GM12878 (cell line): ENCODE data around the gene FAM163B. TPM values are rescaled to one million over a fixed set of nuclear protein-coding genes. Genes with fewer than 3 reads are reported as not detected.
A peak's percentile ranks its signal among the peaks of the same experiment; 100 is the strongest.

Experiments used
- ATAC-seq: fragments of 200-7000 bp; cut with Tn5 transposase; 3 replicates; pipeline ENCODE4 v1.9.1; 2020; ENCODE audit warnings: mild to moderate bottlenecking, moderate library complexity
- BruUV-seq: library from RNA; stranded (reverse); fragments of 400-500 nt; replicated peaks from 2 replicates; lab custom pipeline; 2021; lab: Mats Ljungman, UMichigan
- CTCF ChIA-PET: fragments of 300-600 bp; sonication (Branson Sonifier 250); formaldehyde crosslinking; extraction: SDS; loops from one replicate; lab custom pipeline; 2021; ENCODE audit warnings: inconsistent platforms; lab: Yijun Ruan, JAX
- POLR2A ChIA-PET: fragments of 350-600 bp; formaldehyde crosslinking; extraction: SDS; loops from one replicate; lab custom pipeline; 2021; ENCODE audit warnings: inconsistent platforms; lab: Charles Lee
- RAD21 ChIA-PET: fragments of 300-600 bp; sonication (Branson Sonifier 250); formaldehyde crosslinking; loops from one replicate; lab custom pipeline; 2023; ENCODE audit warnings: antibody characterized with exemption; ENCODE audit not compliant: unreplicated experiment; lab: Charles Lee
- SMC1A ChIA-PET: fragments of 300-600 bp; sonication (Branson Sonifier 250); formaldehyde crosslinking; loops from one replicate; lab custom pipeline; 2023; ENCODE audit not compliant: unreplicated experiment, uncharacterized antibody; lab: Charles Lee
- DNase-seq: peaks from one replicate; pipeline ENCODE4 v3.0.0-alpha.2; 2011; ENCODE audit warnings: low read depth, low spot score
- FAIRE-seq: peaks from 3 replicates; lab custom pipeline; 2011; peaks lifted over from hg19 to GRCh38; lab: Jason Lieb, UNC
- H2AFZ ChIP-seq: 2 replicates; pipeline ENCODE4 v1.6.0; 2011; ENCODE audit warnings: low read depth, low read length, control low read depth; ENCODE audit not compliant: control insufficient read depth
- H3K27ac ChIP-seq: 2 replicates; pipeline ENCODE4 v1.5.1; 2011; ENCODE audit warnings: control low read depth; ENCODE audit not compliant: control insufficient read depth, insufficient read depth
- H3K27me3 ChIP-seq, 2 experiments: replicated peaks in 1 of 2; 2 replicates each; pipeline versions ENCODE4 v1.6.0 to v1.6.1; 2011; ENCODE audit warnings: low read length in 1 of 2; ENCODE audit not compliant: control insufficient read depth in 2 of 2, insufficient read depth in 2 of 2
- H3K36me3 ChIP-seq, 2 experiments: 2 replicates each; pipeline ENCODE4 v1.5.1; 2011; ENCODE audit warnings: low read length in 1 of 2; ENCODE audit not compliant: control insufficient read depth in 2 of 2, insufficient read depth in 2 of 2
- H3K4me1 ChIP-seq: 2 replicates; pipeline ENCODE4 v1.6.1; 2011; ENCODE audit warnings: mild to moderate bottlenecking, low read length, moderate library complexity, mixed read lengths; ENCODE audit not compliant: control insufficient read depth, insufficient read depth
- H3K4me2 ChIP-seq: 2 replicates; pipeline ENCODE4 v1.6.0; 2011; ENCODE audit warnings: control low read depth; ENCODE audit not compliant: control insufficient read depth, insufficient read depth
- H3K4me3 ChIP-seq: fragments of 200-600 bp; sonication (generic); 2 replicates; pipeline ENCODE4 v1.5.1; 2016
- H3K79me2 ChIP-seq: 2 replicates; pipeline ENCODE4 v1.6.0; 2011; ENCODE audit warnings: low read length; ENCODE audit not compliant: control insufficient read depth, insufficient read depth
- H3K9ac ChIP-seq: 2 replicates; pipeline ENCODE4 v1.8.0; 2011; ENCODE audit warnings: low read length, control low read depth, mixed read lengths; ENCODE audit not compliant: control insufficient read depth, insufficient read depth
- H3K9me3 ChIP-seq: replicated peaks from 3 replicates; pipeline ENCODE4 v1.5.1; 2011; ENCODE audit warnings: mild to moderate bottlenecking, low read length; ENCODE audit not compliant: control insufficient read depth, insufficient read depth
- H4K20me1 ChIP-seq: 2 replicates; pipeline ENCODE4 v1.6.0; 2011; ENCODE audit not compliant: control insufficient read depth, insufficient read depth
- BMI1 ChIP-seq: fragments of 450-650 bp; IDR thresholded peaks from 2 replicates; pipeline ENCODE4 v1.6.1; 2016; ENCODE audit warnings: mild to moderate bottlenecking, moderate library complexity, borderline replicate concordance
- TCF3 ChIP-seq: IDR thresholded peaks from 2 replicates; pipeline ENCODE4 v1.6.1; 2012; ENCODE audit warnings: low read depth, mild to moderate bottlenecking, low read length, borderline replicate concordance; ENCODE audit not compliant: insufficient read depth
- WGBS: methylation state at CpG from one replicate; pipeline ENCODE4 v1.1.6; 2016; ENCODE audit warnings: low lambda C conversion rate; ENCODE audit not compliant: insufficient replicate concordance, insufficient coverage; ENCODE audit errors: missing lambda C conversion rate; 5-methylcytosine and 5-hydroxymethylcytosine counted together
- in situ Hi-C: fragments of 300-500 bp; cut with MboI; formaldehyde crosslinking; loops from 9 replicates; pipeline ENCODE4 v1.14.3; 2018; ENCODE audit warnings: mixed read lengths
- intact Hi-C: fragments of 100-400 bp; cut with micrococcal nuclease; formaldehyde crosslinking; loops from one replicate; pipeline ENCODE4 v1.14.2; 2022; ENCODE audit not compliant: unreplicated experiment
- polyA plus RNA-seq, 11 experiments: library from polyadenylated mRNA; depleted of rRNA in 4 of 11; unstranded in 6 of 11; stranded (reverse) in 5 of 11; fragments of >200 nt; fragmentation: Nextera tagmentation in 4 of 11; fragmentation: Illumina TruSeq in 1 of 11; extraction: Ambion mirVana in 4 of 11; extraction: Trizol in 1 of 11; gene quantifications; 1 replicate in 1 of 11; 2 replicates in 10 of 11; pipeline versions ENCODE4 v1.2.1 to v1.2.3, GENCODE V29; 2011 to 2016; ENCODE audit warnings: inconsistent platforms in 2 of 11, missing spikeins in 2 of 11, low read depth in 1 of 11
- total RNA-seq, 4 experiments: library from RNA; depleted of rRNA in 3 of 4; stranded (reverse); fragments of >200 nt in 3 of 4; fragmentation: Illumina TruSeq in 1 of 4; extraction: Trizol in 1 of 4; gene quantifications; 2 replicates each; pipeline versions ENCODE4 v1.2.1 to v1.2.3, GENCODE V29; 2013 to 2021
- TF ChIP-seq, protein P1 (sequence below): fragments of 450-650 bp; IDR thresholded peaks from 2 replicates; pipeline ENCODE4 v1.6.1; 2017; ENCODE audit warnings: mild to moderate bottlenecking

Gene FAM163B
- total and polyA plus RNA-seq, 10 of the 15 experiments (the other 5 are each of a cell fraction or from before 2014, with no cell fraction given): not detected

- WGBS: 51% methylated on average over 36 of the region's 36 CpGs
- DNase-seq (no peak), ATAC-seq (no peak), FAIRE-seq (no peak)
- H4K20me1 ChIP-seq: no peaks in the 10 kb centered on the region
- no peak overlapping the region for H3K4me2 ChIP-seq
- no peak overlapping the region for H2AFZ ChIP-seq
- ChIA-PET SMC1A (no interaction called here), POLR2A (no interaction called here), CTCF (no interaction called here), RAD21 (no interaction called here)
- H3K9me3 ChIP-seq: no peaks in the 10 kb centered on the region
- H3K79me2 ChIP-seq: no peaks in the 10 kb centered on the region
- TF ChIP-seq, protein P1, sequence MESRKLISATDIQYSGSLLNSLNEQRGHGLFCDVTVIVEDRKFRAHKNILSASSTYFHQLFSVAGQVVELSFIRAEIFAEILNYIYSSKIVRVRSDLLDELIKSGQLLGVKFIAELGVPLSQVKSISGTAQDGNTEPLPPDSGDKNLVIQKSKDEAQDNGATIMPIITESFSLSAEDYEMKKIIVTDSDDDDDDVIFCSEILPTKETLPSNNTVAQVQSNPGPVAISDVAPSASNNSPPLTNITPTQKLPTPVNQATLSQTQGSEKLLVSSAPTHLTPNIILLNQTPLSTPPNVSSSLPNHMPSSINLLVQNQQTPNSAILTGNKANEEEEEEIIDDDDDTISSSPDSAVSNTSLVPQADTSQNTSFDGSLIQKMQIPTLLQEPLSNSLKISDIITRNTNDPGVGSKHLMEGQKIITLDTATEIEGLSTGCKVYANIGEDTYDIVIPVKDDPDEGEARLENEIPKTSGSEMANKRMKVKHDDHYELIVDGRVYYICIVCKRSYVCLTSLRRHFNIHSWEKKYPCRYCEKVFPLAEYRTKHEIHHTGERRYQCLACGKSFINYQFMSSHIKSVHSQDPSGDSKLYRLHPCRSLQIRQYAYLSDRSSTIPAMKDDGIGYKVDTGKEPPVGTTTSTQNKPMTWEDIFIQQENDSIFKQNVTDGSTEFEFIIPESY: no peak
- H3K9ac ChIP-seq: no peak overlapping the region
- no peak overlapping the region for H3K27ac ChIP-seq
- H3K4me1 ChIP-seq: no peaks in the 10 kb centered on the region
- H3K27me3 ChIP-seq: no peaks in the 10 kb centered on the region; a peak in 1 of 4 replicates
- H3K4me3 ChIP-seq: no peak overlapping the region
- intact Hi-C loops (no loop called here), in situ Hi-C loops (no loop called here)
- H3K36me3 ChIP-seq: no peaks in the 10 kb centered on the region
- no TSS peak for BruUV-seq
Measured at GRCh38 chr9:133569891-133570690, 39.1 kb downstream of the FAM163B start.

GRCh38 chr9:133569121-133569785, 39.9 kb downstream of the FAM163B start:
- TF ChIP-seq TCF3 (no peak), BMI1 (peak; percentile 69; the same call in 1 of the 2 replicates)
- Histone ChIP-seq H3K4me1 (no peaks in the 10 kb centered on the region), H3K79me2 (no peaks in the 10 kb centered on the region), H3K27me3 (no peaks in the 10 kb centered on the region; a peak in 1 of 4 replicates), H3K36me3 (no peaks in the 10 kb centered on the region), H3K27ac (no peak overlapping the region), H3K9me3 (no peaks in the 10 kb centered on the region), H3K9ac (no peak overlapping the region), H4K20me1 (no peaks in the 10 kb centered on the region), H3K4me2 (no peak overlapping the region), H3K4me3 (no peak overlapping the region), H2AFZ (no peak overlapping the region)
- ATAC-seq (no peak), FAIRE-seq (no peak), DNase-seq (no peak)
- no TSS peak for BruUV-seq
- intact Hi-C loops: no loop called here
- SMC1A ChIA-PET: no interaction called here
- CTCF ChIA-PET: no interaction called here
- RAD21 ChIA-PET: no interaction called here
- POLR2A ChIA-PET: no interaction called here
- in situ Hi-C loops: no loop called here
- WGBS: 57% methylated on average over 14 of the region's 14 CpGs
